ENCODE data around the gene KSR2. TPM values are rescaled to one million over a fixed set of nuclear protein-coding genes. Genes with fewer than 3 reads are reported as not detected.

The KSR2 gene
- total and polyA plus RNA-seq, 2 of the 13 experiments (the other 11 are each of a cell fraction or from before 2014, with no cell fraction given), result 0.02 TPM; not detected in 1

DNA sequence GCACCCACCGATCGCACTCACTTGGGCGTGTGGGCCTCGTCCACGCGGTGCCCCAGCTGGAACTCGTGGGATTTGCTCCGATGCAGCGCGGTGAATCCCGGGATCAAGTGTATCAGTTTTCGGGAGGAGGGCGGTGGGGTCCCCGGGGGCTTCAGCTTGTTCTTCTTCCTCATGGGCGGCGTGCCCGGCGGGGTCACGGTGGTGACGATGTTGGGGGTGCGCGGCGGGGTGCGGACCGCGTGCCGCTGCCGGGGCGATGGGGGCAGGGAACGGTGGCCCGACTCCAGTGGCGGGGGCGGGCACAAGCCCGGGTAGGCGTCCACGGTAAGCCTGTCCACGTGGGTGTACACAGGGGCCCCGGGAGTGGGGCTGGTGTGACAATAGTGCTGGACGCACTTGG, 207.8 kb downstream of the KSR2 start:
- Histone ChIP-seq H3K27ac (ENCODE audit: extremely low read length, insufficient read depth, low read length) (no peak overlapping the region), H3K36me3 (replicated peaks in 1 of 2; ENCODE audit: control insufficient read depth in 1 of 2, insufficient read depth in 2 of 2, low read length in 2 of 2) (no peaks in the 10 kb centered on the region), H3K4me1 (ENCODE audit: insufficient read depth, low read length) (no peaks in the 10 kb centered on the region), H3K4me3 (replicated peaks in 1 of 3; ENCODE audit: insufficient read depth in 1 of 3, low read depth in 2 of 3, low read length in 3 of 3) (no peak overlapping the region), H4K20me1 (ENCODE audit: insufficient read depth, low read length) (no peaks in the 10 kb centered on the region), H3K27me3 (ENCODE audit: control insufficient read depth in 1 of 2, insufficient read depth in 2 of 2, low read length in 2 of 2) (no peaks in the 10 kb centered on the region; a peak in 2 of 5 replicates), H2AFZ (ENCODE audit: low read length) (no peak overlapping the region), H3K4me2 (ENCODE audit: low read depth, low read length) (no peak overlapping the region), H3K79me2 (ENCODE audit: insufficient read depth, low read length) (no peaks in the 10 kb centered on the region), H3K9me3 (ENCODE audit: low read length) (peaks cover 2% of the 10 kb centered on the region; the same call in 1 of the 2 replicates), H3K9ac (ENCODE audit: insufficient read depth, low read depth, low read length) (no peak overlapping the region)
- 84% methylated on average over 32 of the region's 39 CpGs for WGBS (ENCODE audit: low lambda C conversion rate)
- FAIRE-seq (no peak), DNase-seq (ENCODE audit: low spot score) (no peak), ATAC-seq (no peak)
- TF ChIP-seq GATA4 (IDR thresholded peaks at IDR 0.05; ENCODE audit: borderline replicate concordance, low read depth) (no peak), ZNF746 (CRISPR knock-in tag; IDR thresholded peaks at IDR 0.05) (no peak)
- TF ChIP-seq, protein P1, sequence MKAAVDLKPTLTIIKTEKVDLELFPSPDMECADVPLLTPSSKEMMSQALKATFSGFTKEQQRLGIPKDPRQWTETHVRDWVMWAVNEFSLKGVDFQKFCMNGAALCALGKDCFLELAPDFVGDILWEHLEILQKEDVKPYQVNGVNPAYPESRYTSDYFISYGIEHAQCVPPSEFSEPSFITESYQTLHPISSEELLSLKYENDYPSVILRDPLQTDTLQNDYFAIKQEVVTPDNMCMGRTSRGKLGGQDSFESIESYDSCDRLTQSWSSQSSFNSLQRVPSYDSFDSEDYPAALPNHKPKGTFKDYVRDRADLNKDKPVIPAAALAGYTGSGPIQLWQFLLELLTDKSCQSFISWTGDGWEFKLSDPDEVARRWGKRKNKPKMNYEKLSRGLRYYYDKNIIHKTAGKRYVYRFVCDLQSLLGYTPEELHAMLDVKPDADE (CRISPR knock-in tag; IDR thresholded peaks at IDR 0.05), result no peak
- in situ Hi-C loops (cut with HindIII; ENCODE audit: extremely low pct_ligation_motif_present, low pct_unique_long_range_greater_than_20kb), result no loop called here
- ChIA-PET POLR2A (no interaction called here), CTCF (ENCODE audit: low intra/inter-chr PET ratio, low total read pairs) (no interaction called here)
- BruUV-seq (replicated peaks), result no TSS peak
- intact Hi-C loops (cut with micrococcal nuclease; ENCODE audit: unreplicated experiment), result no loop called here

DNA sequence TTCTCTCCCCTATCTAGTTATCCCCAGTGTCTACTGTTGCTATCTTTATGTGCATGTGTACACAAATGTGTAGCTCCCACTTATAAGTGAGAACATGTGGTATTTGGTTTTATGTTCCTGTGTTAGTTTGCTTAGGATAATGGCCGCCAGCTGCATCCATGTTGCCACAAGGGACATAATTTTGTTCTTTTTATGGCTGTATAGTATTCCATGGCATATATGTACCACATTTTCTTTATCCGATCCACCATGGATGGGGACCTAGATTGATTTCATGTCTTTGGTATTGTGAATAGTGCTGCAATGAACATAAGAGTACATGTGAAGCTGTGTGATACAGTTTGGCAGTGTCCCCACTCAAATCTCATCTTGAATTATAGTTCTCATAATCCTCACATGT, 218.1 kb downstream of the KSR2 start:
- ATAC-seq, result no peak

More for the DNA sequence above, 218.1 kb downstream of the KSR2 start:
- Histone ChIP-seq H3K9ac (ENCODE audit: insufficient read depth, low read depth, low read length) (no peak overlapping the region), H3K27ac (ENCODE audit: extremely low read length, insufficient read depth, low read length) (no peak overlapping the region), H3K4me3 (replicated peaks in 1 of 3; ENCODE audit: insufficient read depth in 1 of 3, low read depth in 2 of 3, low read length in 3 of 3) (no peak overlapping the region), H3K4me2 (ENCODE audit: low read depth, low read length) (no peak overlapping the region), H3K9me3 (ENCODE audit: low read length) (no peaks in the 10 kb centered on the region), H4K20me1 (ENCODE audit: insufficient read depth, low read length) (no peaks in the 10 kb centered on the region), H3K36me3 (replicated peaks in 1 of 2; ENCODE audit: control insufficient read depth in 1 of 2, insufficient read depth in 2 of 2, low read length in 2 of 2) (no peaks in the 10 kb centered on the region), H3K4me1 (ENCODE audit: insufficient read depth, low read length) (no peaks in the 10 kb centered on the region), H3K79me2 (ENCODE audit: insufficient read depth, low read length) (no peaks in the 10 kb centered on the region), H3K27me3 (ENCODE audit: control insufficient read depth in 1 of 2, insufficient read depth in 2 of 2, low read length in 2 of 2) (no peaks in the 10 kb centered on the region), H2AFZ (ENCODE audit: low read length) (no peak overlapping the region)
- intact Hi-C loops (cut with micrococcal nuclease; ENCODE audit: unreplicated experiment) (no loop called here), in situ Hi-C loops (cut with HindIII; ENCODE audit: extremely low pct_ligation_motif_present, low pct_unique_long_range_greater_than_20kb) (no loop called here)
- DNase-seq (ENCODE audit: low spot score) (no peak), FAIRE-seq (no peak)
- no peak for TF ChIP-seq WIZ (CRISPR knock-in tag; IDR thresholded peaks at IDR 0.05)
- no peak for TF ChIP-seq REXO4 (CRISPR knock-in tag; IDR thresholded peaks at IDR 0.05; ENCODE audit: borderline replicate concordance)
- no peak for TF ChIP-seq MXD4 (CRISPR knock-in tag; IDR thresholded peaks at IDR 0.05)
- TF ChIP-seq ZNF501 (CRISPR knock-in tag; IDR thresholded peaks at IDR 0.05), result no peak
- no peak for TF ChIP-seq KLF13 (CRISPR knock-in tag; IDR thresholded peaks at IDR 0.05)
- TF ChIP-seq ZMAT3 (CRISPR knock-in tag; conservative IDR thresholded peaks at IDR 0.05), result no peak
- no peak for TF ChIP-seq RCOR2 (CRISPR knock-in tag; IDR thresholded peaks at IDR 0.05)
- TF ChIP-seq FOXC1 (CRISPR knock-in tag; IDR thresholded peaks at IDR 0.05; ENCODE audit: borderline replicate concordance), result no peak
- no peak for TF ChIP-seq ZNF382 (CRISPR knock-in tag; IDR thresholded peaks at IDR 0.05; ENCODE audit: borderline replicate concordance)
- TF ChIP-seq PAWR (CRISPR knock-in tag; IDR thresholded peaks at IDR 0.05; ENCODE audit: borderline replicate concordance), result no peak
- no peak for TF ChIP-seq POLR2A (IDR thresholded peaks at IDR 0.05; ENCODE audit: insufficient read depth in 1 of 2, low read depth in 2 of 2, low read length in 2 of 2)
- TF ChIP-seq SP2 (CRISPR knock-in tag; IDR thresholded peaks at IDR 0.05), result no peak
- WGBS (ENCODE audit: low lambda C conversion rate), result 20% methylated on average over 2 of the region's 2 CpGs
- BruUV-seq (replicated peaks), result no TSS peak
- ChIA-PET POLR2A (no interaction called here), CTCF (ENCODE audit: low intra/inter-chr PET ratio, low total read pairs) (no interaction called here)

All from HepG2 (cell line).